ENCODE data around the gene CLEC18A. TPM values are rescaled to one million over a fixed set of nuclear protein-coding genes. Genes with fewer than 3 reads are reported as not detected.

The CLEC18A gene
- total and polyA plus RNA-seq, 2 experiments from 2014 or later = 0.13 to 0.90 TPM

DNA sequence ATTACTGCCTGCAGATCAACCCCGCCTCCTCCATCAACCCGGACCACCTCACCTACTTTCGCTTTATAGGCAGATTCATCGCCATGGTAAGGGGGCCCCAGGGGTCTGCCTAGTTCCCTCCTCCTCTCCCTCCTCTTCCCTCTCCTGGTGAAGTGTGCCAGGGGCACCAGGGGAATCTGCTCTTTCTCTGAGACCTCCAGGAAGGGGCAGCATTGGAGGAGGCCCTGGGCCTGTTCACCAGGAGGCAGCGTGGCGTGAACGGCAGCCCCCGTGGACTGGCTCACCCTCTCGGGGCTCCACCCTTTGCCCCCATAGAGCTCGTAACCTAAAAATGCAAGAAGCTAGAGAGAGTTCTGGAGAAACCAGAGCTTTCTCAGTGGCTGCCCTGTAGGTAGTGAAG lies 17.1 kb upstream of the CLEC18A start:
- TF ChIP-seq, protein P1, sequence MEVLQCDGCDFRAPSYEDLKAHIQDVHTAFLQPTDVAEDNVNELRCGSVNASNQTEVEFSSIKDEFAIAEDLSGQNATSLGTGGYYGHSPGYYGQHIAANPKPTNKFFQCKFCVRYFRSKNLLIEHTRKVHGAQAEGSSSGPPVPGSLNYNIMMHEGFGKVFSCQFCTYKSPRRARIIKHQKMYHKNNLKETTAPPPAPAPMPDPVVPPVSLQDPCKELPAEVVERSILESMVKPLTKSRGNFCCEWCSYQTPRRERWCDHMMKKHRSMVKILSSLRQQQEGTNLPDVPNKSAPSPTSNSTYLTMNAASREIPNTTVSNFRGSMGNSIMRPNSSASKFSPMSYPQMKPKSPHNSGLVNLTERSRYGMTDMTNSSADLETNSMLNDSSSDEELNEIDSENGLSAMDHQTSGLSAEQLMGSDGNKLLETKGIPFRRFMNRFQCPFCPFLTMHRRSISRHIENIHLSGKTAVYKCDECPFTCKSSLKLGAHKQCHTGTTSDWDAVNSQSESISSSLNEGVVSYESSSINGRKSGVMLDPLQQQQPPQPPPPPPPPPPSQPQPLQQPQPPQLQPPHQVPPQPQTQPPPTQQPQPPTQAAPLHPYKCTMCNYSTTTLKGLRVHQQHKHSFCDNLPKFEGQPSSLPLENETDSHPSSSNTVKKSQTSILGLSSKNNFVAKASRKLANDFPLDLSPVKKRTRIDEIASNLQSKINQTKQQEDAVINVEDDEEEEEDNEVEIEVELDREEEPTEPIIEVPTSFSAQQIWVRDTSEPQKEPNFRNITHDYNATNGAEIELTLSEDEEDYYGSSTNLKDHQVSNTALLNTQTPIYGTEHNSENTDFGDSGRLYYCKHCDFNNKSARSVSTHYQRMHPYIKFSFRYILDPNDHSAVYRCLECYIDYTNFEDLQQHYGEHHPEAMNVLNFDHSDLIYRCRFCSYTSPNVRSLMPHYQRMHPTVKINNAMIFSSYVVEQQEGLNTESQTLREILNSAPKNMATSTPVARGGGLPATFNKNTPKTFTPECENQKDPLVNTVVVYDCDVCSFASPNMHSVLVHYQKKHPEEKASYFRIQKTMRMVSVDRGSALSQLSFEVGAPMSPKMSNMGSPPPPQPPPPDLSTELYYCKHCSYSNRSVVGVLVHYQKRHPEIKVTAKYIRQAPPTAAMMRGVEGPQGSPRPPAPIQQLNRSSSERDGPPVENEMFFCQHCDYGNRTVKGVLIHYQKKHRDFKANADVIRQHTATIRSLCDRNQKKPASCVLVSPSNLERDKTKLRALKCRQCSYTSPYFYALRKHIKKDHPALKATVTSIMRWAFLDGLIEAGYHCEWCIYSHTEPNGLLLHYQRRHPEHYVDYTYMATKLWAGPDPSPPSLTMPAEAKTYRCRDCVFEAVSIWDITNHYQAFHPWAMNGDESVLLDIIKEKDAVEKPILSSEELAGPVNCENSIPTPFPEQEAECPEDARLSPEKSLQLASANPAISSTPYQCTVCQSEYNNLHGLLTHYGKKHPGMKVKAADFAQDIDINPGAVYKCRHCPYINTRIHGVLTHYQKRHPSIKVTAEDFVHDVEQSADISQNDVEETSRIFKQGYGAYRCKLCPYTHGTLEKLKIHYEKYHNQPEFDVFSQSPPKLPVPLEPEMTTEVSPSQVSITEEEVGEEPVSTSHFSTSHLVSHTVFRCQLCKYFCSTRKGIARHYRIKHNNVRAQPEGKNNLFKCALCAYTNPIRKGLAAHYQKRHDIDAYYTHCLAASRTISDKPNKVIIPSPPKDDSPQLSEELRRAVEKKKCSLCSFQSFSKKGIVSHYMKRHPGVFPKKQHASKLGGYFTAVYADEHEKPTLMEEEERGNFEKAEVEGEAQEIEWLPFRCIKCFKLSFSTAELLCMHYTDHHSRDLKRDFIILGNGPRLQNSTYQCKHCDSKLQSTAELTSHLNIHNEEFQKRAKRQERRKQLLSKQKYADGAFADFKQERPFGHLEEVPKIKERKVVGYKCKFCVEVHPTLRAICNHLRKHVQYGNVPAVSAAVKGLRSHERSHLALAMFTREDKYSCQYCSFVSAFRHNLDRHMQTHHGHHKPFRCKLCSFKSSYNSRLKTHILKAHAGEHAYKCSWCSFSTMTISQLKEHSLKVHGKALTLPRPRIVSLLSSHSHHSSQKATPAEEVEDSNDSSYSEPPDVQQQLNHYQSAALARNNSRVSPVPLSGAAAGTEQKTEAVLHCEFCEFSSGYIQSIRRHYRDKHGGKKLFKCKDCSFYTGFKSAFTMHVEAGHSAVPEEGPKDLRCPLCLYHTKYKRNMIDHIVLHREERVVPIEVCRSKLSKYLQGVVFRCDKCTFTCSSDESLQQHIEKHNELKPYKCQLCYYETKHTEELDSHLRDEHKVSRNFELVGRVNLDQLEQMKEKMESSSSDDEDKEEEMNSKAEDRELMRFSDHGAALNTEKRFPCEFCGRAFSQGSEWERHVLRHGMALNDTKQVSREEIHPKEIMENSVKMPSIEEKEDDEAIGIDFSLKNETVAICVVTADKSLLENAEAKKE (CRISPR knock-in tag; IDR thresholded peaks at IDR 0.05) = no peak
- TF ChIP-seq JUNB (IDR thresholded peaks at IDR 0.05; ENCODE audit: unreplicated experiment) (no peak), EZH2phosphoT487 (IDR thresholded peaks at IDR 0.05; ENCODE audit: unreplicated experiment) (no peak), NANOG (IDR thresholded peaks at IDR 0.05; ENCODE audit: borderline replicate concordance) (no peak), POLR2AphosphoS5 (IDR thresholded peaks at IDR 0.05; ENCODE audit: low read depth) (no peak), ZNF331 (CRISPR knock-in tag; IDR thresholded peaks at IDR 0.05; ENCODE audit: low read depth) (no peak), STAT1 (IDR thresholded peaks at IDR 0.05; ENCODE audit: unreplicated experiment) (no peak), ZNF114 (CRISPR knock-in tag; IDR thresholded peaks at IDR 0.05) (no peak)
- TF ChIP-seq, protein P2, sequence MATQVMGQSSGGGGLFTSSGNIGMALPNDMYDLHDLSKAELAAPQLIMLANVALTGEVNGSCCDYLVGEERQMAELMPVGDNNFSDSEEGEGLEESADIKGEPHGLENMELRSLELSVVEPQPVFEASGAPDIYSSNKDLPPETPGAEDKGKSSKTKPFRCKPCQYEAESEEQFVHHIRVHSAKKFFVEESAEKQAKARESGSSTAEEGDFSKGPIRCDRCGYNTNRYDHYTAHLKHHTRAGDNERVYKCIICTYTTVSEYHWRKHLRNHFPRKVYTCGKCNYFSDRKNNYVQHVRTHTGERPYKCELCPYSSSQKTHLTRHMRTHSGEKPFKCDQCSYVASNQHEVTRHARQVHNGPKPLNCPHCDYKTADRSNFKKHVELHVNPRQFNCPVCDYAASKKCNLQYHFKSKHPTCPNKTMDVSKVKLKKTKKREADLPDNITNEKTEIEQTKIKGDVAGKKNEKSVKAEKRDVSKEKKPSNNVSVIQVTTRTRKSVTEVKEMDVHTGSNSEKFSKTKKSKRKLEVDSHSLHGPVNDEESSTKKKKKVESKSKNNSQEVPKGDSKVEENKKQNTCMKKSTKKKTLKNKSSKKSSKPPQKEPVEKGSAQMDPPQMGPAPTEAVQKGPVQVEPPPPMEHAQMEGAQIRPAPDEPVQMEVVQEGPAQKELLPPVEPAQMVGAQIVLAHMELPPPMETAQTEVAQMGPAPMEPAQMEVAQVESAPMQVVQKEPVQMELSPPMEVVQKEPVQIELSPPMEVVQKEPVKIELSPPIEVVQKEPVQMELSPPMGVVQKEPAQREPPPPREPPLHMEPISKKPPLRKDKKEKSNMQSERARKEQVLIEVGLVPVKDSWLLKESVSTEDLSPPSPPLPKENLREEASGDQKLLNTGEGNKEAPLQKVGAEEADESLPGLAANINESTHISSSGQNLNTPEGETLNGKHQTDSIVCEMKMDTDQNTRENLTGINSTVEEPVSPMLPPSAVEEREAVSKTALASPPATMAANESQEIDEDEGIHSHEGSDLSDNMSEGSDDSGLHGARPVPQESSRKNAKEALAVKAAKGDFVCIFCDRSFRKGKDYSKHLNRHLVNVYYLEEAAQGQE (IDR thresholded peaks at IDR 0.05; ENCODE audit: unreplicated experiment) = no peak
- TF ChIP-seq, protein P3, sequence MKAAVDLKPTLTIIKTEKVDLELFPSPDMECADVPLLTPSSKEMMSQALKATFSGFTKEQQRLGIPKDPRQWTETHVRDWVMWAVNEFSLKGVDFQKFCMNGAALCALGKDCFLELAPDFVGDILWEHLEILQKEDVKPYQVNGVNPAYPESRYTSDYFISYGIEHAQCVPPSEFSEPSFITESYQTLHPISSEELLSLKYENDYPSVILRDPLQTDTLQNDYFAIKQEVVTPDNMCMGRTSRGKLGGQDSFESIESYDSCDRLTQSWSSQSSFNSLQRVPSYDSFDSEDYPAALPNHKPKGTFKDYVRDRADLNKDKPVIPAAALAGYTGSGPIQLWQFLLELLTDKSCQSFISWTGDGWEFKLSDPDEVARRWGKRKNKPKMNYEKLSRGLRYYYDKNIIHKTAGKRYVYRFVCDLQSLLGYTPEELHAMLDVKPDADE (IDR thresholded peaks at IDR 0.05) = no peak
- Histone ChIP-seq H3K4me1 (ENCODE audit: insufficient read depth) (no peaks in the 10 kb centered on the region), H2AFZ (no peak overlapping the region), H3F3A (replicated peaks; ENCODE audit: low read depth) (0 out of 2 replicates have a peak, but pooled peaks cover 5% of the 10 kb centered on the region), H3K79me2 (replicated peaks; ENCODE audit: insufficient read depth) (no peaks in the 10 kb centered on the region), H3K9me2 (ENCODE audit: insufficient read depth) (no peaks in the 10 kb centered on the region), H3K36me3 (ENCODE audit: insufficient read depth) (0 out of 2 replicates have a peak, but pooled peaks cover 6% of the 10 kb centered on the region), H3K4me3 (no peak overlapping the region), H3K4me2 (no peak overlapping the region), H3K27me3 (ENCODE audit: insufficient read depth) (no peaks in the 10 kb centered on the region), H3K27ac (ENCODE audit: low read depth) (no peak overlapping the region), H4K20me1 (replicated peaks; ENCODE audit: insufficient read depth) (no peaks in the 10 kb centered on the region)
- no peaks in the 10 kb centered on the region for H3K27me3 Mint-ChIP-seq (ENCODE audit: insufficient read depth, low read depth, poor library complexity)
- no peaks in the 10 kb centered on the region; the same call in 2 of the 3 replicates for H3K4me1 Mint-ChIP-seq
- peaks cover 26% of the 10 kb centered on the region for H3K36me3 Mint-ChIP-seq (ENCODE audit: low read depth)
- H3K27ac Mint-ChIP-seq = no peak overlapping the region
- DNase-seq (ENCODE audit: low spot score) = no peak
- no peak overlapping the region for H3K4me3 Mint-ChIP-seq
- no peaks in the 10 kb centered on the region; the same call in 2 of the 3 replicates for H3K9me3 Mint-ChIP-seq
- no peak for ATAC-seq
